HG03039 (cell line): Measurements from ENCODE around the gene OTC.
A peak's percentile ranks its signal among the peaks of the same experiment; 100 is the strongest.

ENCODE experiments used
- ATAC-seq: cut with Tn5 transposase; IDR thresholded peaks from one replicate; pipeline ENCODE4 v1.9.1; 2021; ENCODE audit warnings: mild to moderate bottlenecking, moderate library complexity; ENCODE audit not compliant: unreplicated experiment

OTC gene

DNA sequence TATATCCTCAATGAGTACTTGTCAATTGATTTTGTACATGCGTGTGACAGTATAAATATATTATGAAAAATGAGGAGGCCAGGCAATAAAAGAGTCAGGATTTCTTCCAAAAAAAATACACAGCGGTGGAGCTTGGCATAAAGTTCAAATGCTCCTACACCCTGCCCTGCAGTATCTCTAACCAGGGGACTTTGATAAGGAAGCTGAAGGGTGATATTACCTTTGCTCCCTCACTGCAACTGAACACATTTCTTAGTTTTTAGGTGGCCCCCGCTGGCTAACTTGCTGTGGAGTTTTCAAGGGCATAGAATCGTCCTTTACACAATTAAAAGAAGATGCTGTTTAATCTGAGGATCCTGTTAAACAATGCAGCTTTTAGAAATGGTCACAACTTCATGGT lies at the start of gene OTC:
TSS of gene OTC (plus strand) at position 243 of the 400 bp plus-strand sequence. CDS start at position 336, 93 bp downstream.
- ATAC-seq, result no peak

DNA sequence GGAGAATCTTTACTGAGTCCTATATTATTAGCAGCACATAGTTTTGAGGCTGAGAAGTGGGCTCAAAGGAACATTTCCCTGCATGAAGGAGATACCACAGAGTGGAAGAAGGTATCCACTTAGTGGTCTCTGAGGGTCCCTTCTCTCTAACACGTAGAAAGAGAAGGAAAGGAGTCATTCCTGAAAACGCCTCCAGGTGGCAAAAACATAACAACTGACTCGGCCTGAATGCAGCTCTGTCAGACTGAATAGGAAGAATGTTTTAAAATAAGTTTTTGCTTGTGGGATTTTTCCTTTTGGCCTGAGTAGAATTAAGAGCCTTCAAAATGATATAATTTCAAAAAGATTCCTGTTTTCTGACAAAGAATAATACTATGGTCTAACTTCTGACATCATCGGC lies 48.4 kb upstream of the OTC start:
- ATAC-seq, result no peak

DNA sequence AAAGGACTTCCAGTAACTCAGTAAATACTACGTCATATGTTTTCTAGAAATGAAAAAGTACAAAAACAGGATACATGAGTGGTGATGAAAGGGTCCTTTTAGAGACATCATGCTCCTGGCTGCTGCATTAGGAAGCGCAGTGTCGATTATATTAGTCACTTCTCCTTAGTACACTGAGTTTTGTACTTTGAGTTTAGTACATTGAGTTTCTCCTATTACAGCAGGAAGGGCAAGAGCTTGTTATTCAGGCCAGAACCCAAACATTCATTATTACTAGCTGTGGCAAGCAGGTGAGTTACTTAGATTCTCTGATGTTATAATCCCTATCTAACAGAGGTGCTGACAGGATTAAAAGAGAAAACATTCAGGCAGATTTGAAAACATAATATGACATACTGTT lies 46.4 kb upstream of the OTC start:
- ATAC-seq, result no peak

DNA sequence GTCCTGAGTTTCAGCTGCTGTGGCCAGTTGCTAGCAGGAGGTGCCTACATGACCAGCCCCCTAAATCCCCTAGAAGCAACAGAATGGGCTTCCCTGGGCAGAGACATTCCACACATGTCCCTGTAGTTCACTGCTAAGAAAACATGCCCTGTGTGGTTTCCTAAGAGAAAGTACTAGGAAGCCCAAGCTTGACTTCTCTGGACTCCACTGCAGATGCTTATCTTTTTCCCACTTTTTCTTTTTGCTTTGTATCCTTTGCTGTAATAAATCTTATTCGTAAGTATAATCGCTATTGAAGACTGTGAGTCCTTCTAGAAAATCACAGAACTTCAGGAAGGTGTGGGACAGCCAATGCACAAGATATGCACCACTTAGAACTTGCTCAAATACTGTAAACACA lies 40.7 kb upstream of the OTC start:
- ATAC-seq, result no peak

DNA sequence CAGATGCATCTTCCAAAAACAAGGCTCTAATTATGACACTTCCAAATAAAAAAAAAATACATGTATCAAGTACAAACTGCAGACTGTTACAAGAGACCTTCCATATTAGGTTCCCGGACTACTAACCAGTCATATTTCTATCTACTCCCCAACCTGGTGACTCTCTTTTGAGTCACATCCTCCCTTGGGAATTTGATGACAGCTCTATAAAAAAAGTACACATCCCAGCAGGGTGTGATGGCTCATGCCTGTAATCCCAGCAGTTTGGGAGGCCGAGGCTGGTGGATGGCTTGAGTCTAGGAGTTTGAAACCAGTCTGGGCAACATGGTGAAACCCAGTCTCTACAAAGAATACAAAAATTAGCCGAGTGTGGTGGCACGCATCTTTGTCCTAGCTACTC lies 40.0 kb upstream of the OTC start:
- ATAC-seq, result no peak

DNA sequence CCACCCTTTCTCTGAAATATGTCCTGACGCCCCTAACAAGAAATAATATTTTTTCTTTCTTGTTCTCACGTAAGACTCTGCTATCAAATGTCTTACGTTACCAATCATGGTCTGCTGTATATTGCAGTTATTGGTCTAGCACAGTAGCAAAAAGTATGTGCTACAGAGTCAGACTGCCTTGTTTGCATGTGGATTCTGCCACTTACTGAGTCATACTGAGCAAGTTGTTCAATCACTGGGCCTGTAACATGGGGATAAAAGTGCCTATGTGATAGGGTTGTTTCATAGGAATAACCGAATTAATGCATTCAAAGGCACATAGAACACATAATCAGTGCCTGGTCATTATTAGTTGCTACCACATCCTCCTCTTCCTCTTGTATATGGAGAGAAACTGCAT lies 39.2 kb upstream of the OTC start:
- no peak for ATAC-seq

DNA sequence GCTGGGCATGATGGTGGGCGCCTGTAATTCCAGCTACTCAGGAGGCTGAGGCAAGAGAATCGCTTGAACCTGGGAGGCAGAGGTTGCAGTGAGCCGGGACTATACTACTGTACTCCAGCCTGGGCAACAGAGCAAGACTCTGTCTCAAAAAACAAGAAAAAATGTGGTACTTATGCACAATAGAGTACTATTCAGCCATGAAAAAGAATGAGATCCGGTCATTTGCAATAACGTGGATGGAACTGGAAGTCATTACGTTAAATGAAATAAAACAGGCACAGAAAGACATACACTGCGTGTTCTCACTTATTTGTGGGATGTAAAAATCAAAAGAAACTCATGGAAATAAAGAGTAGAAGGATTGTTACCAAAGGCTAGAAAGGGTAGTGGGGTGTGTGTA lies 37.2 kb upstream of the OTC start:
- ATAC-seq, result no peak

DNA sequence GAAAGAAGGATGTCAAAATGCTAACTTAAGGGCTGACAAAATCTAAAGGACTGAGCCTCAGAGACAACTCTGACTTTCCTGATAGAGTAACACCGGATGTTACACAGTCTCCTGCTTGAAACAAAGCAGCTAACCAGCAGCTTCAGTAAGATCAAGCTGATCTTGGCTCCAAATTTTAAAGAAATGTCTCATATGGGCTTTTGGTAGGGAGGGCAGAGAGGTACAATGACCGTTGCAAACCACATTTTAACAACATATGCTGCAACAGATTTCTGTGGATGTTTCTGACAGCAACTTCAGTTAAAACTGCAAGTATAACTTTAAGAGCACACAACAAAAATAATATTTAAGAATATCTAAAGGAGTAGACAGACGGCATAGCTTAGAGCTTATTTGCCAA lies 34.2 kb upstream of the OTC start:
- no peak for ATAC-seq

DNA sequence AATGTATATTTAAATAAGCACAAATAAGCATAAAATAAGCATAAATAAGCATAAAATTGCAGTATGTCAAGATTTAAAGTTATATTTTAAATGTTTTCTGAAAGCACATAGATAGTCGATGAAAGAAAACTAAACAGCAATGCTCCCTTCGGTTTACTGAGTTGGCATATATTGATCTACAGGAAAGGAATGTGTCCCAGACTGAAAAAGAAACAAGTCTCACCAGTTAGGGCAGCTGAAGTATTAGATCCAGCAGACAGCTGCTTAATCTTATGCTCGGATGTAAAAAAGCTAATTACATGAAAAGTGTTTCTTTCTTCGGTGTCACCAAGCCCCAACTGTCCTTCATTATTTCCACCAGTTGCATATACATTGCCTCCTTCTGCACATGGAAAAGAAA lies 33.8 kb upstream of the OTC start:
- ATAC-seq, result no peak

DNA sequence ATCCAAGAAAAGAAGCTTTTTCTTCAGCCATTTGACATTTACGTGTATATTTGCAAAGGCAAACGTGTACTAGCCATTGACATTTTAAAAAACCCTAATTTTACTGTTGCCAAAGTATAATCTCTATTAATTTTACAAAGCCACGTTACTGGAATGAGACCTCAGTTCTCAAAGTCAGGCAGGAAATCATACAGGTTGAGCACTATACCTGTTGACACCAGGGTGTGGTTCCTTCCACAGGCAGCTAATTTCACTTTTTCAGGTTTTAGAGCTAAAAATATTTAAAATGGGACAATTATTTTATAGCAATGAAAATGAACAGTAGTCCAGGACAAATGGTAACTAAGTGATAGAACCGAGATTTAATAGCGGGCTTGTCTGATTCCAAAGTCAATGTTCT lies 31.6 kb upstream of the OTC start:
- no peak for ATAC-seq

DNA sequence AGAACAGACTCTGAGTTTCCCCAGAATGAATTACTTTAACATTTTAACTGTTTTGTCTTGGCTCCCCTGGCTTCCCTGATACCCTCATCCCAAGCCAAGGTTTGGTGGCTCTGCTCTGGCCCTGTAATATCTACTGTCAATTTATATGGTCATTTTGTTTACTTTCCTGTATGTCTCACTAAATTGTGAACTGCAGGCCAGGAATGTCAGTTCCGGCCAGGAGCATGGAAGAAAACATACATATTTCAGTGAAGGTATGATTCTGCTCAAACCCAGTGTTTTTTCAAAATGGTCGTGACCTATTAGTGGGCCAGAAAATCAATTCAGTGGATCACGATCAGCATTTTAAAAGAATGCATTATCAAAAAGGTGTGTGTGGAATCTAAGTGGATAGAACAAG lies 26.3 kb upstream of the OTC start:
- no peak for ATAC-seq

DNA sequence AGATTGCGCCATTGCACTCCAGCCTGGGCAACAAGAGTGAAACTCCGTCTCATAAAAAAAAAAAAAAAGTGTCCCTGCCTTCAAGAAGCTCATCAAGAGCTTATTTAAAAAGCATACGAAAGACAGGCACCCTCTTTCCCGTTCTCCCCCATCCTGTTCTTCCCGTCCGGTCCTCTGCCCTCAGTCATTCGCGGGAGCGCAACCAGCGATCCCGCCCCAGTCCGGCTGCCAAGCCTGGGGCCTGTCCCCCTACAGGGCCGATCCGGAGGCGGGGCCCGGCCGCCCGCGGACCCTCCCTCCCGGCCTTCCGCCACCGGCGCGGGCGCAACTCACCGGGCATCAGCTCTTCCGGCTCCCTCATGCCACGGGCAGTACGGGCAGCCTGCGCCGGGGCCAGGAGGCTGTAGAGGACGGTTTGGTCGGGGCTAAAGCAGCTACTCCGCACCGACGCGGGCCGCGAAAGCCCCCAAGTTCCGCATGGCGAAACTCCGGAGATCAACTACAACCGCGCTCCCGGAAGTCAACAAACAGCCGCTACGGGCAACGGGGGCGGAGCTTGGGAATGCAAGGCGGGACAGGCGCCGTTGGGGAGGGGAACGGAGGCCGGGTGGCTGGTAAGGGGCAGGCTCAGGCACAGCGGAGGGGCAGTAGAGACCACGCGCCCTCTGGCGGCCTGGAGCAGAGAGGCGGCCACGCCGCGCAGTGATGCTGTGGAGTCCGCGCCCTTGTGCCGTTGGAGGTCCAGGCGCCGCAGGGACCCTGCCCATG lies 25.2 kb upstream of the OTC start, which contains the start of gene RPGR:
TSS of gene RPGR (minus strand) at position 503 of the 768 bp plus-strand sequence. CDS start at position 361, 142 bp downstream.
- peak; percentile 97 for ATAC-seq

DNA sequence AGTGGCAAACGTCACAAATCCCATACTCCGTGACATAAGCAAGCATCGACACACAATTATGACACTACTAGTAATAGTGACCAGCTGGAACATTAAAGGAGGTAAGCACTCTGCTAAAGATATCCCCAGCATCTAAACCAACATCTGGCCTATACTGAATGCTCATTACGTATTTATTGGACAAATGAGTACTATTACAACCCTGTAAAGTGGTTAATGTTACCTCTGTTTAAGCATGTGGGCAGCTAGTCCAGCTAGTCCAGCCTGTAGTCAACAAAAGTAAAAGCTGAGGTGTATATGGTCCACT lies 24.7 kb upstream of the OTC start:
- no peak for ATAC-seq

DNA sequence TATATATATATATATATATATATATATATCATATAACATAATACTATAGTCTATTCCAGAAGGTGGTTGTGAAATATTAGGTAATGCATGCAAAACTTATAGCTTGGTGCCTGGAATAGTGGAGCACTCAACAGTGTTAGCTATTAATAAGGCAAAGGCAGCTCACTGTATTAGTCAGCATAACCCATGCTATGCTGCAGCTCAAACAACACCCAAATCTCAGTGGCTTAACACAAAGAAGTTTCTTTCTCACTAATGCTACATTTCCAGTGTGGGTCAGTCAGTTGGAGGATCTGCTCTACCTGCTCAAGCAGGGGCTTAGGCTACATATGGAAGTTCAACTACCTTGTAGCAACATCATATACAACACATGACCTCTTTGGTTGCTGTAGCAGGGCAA lies 19.9 kb upstream of the OTC start:
- peak; percentile 59 for ATAC-seq

DNA sequence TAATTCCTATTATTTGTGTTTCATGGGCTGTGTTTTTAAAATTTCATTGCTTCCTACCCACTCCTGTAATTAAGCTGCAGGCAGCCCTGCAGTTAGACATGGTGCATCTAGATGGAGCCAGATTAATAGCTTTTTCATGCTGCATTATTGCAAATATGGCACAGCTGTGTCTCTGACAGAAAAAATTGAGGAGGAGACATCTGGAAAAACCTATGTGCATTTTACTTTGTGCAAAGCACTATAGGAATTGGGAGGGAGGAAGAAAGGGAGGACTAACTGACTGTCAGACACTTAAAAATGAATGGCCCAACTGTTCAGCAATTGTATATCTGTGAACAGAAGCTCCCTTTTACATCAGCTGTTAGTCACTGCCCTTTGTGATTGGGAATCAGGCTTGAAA lies 17.0 kb upstream of the OTC start:
- no peak for ATAC-seq

DNA sequence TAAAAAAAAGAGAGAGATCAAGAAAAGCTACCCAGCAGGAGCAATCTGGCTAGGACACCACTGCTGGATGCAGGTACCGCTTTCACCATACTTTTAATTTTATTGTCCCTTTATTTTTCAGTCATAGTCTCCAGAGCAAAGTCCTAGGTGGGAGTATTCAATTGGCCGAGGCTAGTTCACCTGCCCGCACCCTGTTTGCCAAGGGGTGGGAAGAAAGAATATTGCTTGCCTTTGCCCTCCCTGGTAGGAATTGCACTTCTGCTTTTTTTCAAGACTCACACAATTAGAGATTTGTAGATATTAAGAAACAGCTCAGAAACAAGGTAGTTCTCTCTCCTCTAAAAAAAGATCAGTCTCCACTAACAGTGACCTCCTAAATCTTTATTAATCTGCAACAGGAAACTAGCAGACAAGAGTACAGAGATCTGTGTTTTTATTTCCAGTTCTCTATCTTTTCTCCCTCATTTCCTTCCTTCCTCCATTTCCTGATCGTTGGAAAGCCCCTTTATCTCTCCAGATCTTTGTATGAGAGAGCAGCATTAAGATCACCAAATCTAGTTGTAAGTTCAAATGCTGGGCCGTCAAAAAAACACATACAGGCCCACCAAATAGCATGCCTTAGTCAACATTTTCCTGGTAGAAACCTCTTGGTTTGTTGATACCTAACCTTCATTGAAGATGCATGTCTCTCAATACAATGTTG lies 15.7 kb upstream of the OTC start:
- no peak for ATAC-seq

DNA sequence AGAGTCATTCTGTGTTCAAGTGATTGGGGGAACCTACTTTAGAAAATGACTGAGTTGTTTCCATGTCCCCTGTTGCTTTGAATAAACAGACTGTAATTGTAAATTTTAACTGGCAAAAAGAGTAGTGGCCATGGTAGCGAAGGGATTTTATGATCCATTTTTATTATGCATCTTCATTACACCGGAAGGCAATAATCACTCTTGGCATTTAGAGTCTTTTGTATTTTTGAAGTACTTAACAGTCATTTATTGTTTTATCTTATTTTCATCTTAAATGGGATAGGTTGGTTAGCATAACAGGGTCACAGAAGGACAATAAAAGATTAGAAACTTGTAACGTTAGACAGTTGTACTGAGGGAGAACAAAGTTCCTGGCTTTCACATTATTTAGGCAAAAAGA lies 11.0 kb upstream of the OTC start:
- no peak for ATAC-seq

DNA sequence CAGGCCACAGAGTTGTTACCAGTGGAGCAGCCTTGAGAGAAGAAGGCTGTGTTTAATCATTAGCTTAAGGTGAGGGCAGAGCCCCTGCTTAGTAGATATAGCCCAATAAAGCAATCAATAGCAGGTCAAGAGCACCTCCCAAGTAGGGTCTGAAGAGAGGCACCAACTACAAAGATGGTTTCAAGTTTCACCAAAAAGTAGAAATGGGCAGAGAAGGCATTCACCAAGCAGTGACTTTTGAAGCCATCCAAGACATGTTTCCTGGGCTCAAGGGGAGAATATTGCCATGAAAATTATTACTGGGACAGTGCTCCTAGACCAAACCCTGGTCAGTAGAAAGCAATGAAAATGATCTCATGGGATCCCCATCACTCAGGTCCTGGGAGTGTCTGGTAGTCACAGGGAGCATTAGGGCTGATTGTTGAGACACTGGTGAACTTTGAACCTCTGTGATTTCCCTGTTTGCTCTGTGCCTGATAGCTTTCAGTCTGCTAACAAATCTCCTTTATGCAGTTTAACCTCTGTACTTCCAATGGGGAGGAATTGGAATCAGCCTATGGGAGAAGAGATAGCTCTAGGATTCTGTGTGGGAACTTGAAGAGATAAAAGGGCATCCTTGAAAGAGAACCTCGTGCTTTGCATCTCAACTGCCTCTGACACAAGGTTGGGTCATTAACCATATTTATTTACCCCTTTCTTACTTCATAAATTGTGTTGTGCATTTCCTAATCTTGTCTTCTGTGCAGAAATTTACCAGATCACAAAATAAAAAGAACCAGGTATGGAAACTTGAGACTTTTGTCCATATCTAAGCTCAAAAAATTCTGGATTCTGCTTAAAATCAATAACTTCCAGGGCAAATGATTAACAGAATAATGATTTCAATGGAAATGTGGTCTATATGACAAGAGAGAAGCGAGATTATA lies 9.3 kb upstream of the OTC start:
- no peak for ATAC-seq

DNA sequence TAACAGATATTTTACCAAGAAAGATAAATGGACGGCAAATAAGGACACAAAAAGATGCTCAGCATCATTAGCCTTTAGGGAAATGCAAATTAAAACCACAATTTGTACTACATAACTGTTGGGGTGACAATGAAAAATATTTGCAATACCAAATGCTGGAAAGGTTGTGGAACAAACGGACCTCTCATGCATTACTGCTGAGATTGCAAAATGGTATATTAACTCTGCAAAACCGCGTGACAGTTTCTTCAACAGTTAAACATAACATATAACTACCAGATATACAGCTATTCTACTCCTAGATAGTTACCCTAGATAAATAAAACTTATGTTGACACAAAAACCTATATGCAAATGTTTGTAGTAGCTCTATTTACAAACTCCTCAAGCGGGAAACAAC lies 6.3 kb upstream of the OTC start:
- ATAC-seq, result no peak

DNA sequence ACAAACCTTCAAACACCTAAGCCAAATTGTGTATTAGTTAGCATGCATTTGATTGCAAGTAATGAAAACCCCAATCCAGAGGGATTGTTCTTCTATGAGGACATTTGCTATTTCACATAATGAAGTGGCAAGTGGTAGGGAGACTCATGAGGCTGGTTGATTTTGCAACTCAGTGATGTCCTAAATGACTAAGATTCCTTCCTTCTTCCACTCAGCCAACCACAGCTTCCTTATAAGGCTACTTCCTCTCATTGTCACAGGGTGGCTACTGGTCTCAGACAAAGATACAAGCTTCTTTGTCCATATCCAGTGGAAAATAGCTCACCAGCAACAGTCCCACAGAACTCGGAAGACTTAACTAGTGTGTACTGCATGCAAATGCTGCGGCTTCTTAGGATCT lies 5.3 kb upstream of the OTC start:
- ATAC-seq, result peak; percentile 64

DNA sequence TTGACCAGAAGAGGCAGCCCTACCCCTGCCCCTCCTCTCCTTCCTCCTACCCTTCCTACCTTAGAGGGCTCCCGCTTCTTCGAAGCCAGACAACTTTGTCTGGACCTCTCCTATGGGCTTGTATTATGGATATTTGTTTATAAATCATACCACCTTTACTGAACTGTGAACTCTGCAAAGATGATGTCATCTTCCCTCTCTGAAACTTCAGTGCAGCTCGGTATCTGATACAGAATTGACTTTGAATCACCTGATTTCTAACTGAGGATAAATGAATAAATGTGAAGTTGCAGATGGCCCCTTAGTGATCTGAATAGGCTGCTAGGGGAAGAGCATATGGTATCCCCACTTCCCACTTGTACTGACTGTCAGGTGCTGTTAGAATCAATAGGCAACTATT lies 1.1 kb upstream of the OTC start:
- no peak for ATAC-seq

DNA sequence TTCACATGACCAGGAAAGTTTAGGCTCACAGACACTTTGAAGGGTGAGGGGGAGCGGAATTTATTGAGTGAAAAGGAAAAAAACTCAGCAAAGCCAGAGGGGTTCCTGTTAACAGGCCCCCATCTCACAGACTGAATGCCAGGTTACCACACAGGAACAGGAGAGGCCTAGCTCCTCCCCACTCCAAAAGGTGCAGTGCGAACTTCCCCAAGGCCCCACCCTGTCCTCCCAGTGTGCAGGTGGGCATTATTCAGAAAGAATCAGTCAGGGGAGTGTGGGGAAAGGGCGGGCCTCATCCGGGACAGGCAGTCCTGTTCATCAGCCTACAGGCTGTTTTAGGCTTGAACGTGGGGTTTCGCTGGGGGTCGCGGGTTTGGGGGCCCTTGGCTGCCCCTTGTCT lies 4.0 kb downstream of the OTC start:
- ATAC-seq, result no peak
